PC-3 (cell line): Measurements from ENCODE around the gene NUP43. TPM values are rescaled to one million over a fixed set of nuclear protein-coding genes. Genes with fewer than 3 reads are reported as not detected.

Experiments
- ATAC-seq: fragments of 200-7000 bp; cut with Tn5 transposase; 2 replicates; pipeline ENCODE4 v1.9.1; 2020; ENCODE audit warnings: mild to moderate bottlenecking, moderate library complexity
- BruUV-seq: library from RNA; stranded (reverse); fragments of 400-500 nt; replicated peaks from 2 replicates; lab custom pipeline; 2021; lab: Mats Ljungman, UMichigan
- CTCF ChIA-PET: fragments of 300-600 bp; sonication (Branson Sonifier 250); formaldehyde crosslinking; loops from one replicate; lab custom pipeline; 2022; ENCODE audit warnings: antibody characterized with exemption; lab: Charles Lee
- POLR2A ChIA-PET: fragments of 300-600 bp; sonication (Branson Sonifier 250); formaldehyde crosslinking; loops from one replicate; lab custom pipeline; 2022; ENCODE audit warnings: antibody characterized with exemption; ENCODE audit not compliant: unreplicated experiment; lab: Charles Lee
- DNase-seq: peaks from one replicate; pipeline ENCODE4 v3.0.0-alpha.2; 2015
- H2AFZ ChIP-seq: fragments of 300-600 bp; sonication (generic); 2 replicates; pipeline ENCODE4 v1.6.0; 2016; ENCODE audit warnings: antibody characterized with exemption, low read length
- H3F3A ChIP-seq: fragments of 300-600 bp; sonication (generic); one replicate; pipeline ENCODE4 v1.6.0; 2017; ENCODE audit warnings: antibody characterized with exemption, low read length, control low read depth, mild to moderate bottlenecking; ENCODE audit not compliant: unreplicated experiment
- H3K27ac ChIP-seq: fragments of 300-600 bp; sonication (generic); 2 replicates; pipeline ENCODE4 v1.5.1; 2016; ENCODE audit warnings: mild to moderate bottlenecking, low read length
- H3K27me3 ChIP-seq: fragments of 300-600 bp; sonication (generic); 2 replicates; pipeline ENCODE4 v1.6.1; 2016; ENCODE audit warnings: low read length, mixed read lengths
- H3K36me3 ChIP-seq: fragments of 300-600 bp; sonication (generic); 2 replicates; pipeline ENCODE4 v1.6.1; 2016; ENCODE audit warnings: low read depth, mixed run types, low read length, mixed read lengths
- H3K4me1 ChIP-seq: fragments of 300-600 bp; sonication (generic); 2 replicates; pipeline ENCODE4 v1.5.1; 2016; ENCODE audit warnings: low read length; ENCODE audit not compliant: insufficient read depth
- H3K4me2 ChIP-seq: fragments of 300-600 bp; sonication (generic); 2 replicates; pipeline ENCODE4 v1.6.0; 2016; ENCODE audit warnings: low read length
- H3K4me3 ChIP-seq: fragments of 300-600 bp; sonication (generic); 2 replicates; pipeline ENCODE4 v1.5.1; 2016; ENCODE audit warnings: mild to moderate bottlenecking, low read length, mixed read lengths
- H3K79me2 ChIP-seq: fragments of 300-600 bp; sonication (generic); 2 replicates; pipeline ENCODE4 v1.6.1; 2017; ENCODE audit warnings: low read length, mixed read lengths
- H3K9ac ChIP-seq: fragments of 300-600 bp; sonication (generic); 2 replicates; pipeline ENCODE4 v1.6.0; 2016; ENCODE audit warnings: mild to moderate bottlenecking, low read length
- H3K9me2 ChIP-seq: fragments of 300-600 bp; sonication (generic); replicated peaks from 2 replicates; pipeline ENCODE4 v1.6.1; 2016; ENCODE audit warnings: mixed run types, low read length, mixed read lengths
- H3K9me3 ChIP-seq: fragments of 300-600 bp; sonication (generic); 2 replicates; pipeline ENCODE4 v1.6.1; 2016; ENCODE audit warnings: low read length, mixed read lengths
- H4K20me1 ChIP-seq: fragments of 300-600 bp; sonication (generic); 2 replicates; pipeline ENCODE4 v1.6.1; 2016; ENCODE audit warnings: low read length, mixed read lengths
- EZH2 ChIP-seq: fragments of 300-600 bp; sonication (generic); IDR thresholded peaks from one replicate; pipeline ENCODE4 v1.6.1; 2017; ENCODE audit warnings: antibody characterized with exemption, mild to moderate bottlenecking, low read length; ENCODE audit not compliant: unreplicated experiment
- EZH2phosphoT487 ChIP-seq: fragments of 300-600 bp; sonication (generic); IDR thresholded peaks from 2 replicates; pipeline ENCODE4 v1.6.1; 2018; ENCODE audit warnings: mild to moderate bottlenecking, antibody characterized with exemption, low read length, borderline replicate concordance
- intact Hi-C: fragments of 100-400 bp; cut with micrococcal nuclease; formaldehyde crosslinking; loops from 2 replicates; pipeline ENCODE4 v1.9.0; 2023
- total RNA-seq: library from RNA; depleted of rRNA; stranded (reverse); fragments of >200 nt; gene quantifications from 2 replicates; pipeline ENCODE4 v1.2.3, GENCODE V29; 2014
- TF ChIP-seq, protein P1 (sequence below): fragments of 300-600 bp; sonication (generic); conservative IDR thresholded peaks from 2 replicates; pipeline ENCODE4 v1.5.1; 2017; ENCODE audit warnings: antibody characterized with exemption, low read depth, mild to moderate bottlenecking, low read length

NUP43 gene
- total RNA-seq, 1 experiment from 2014 or later, result 25.5 TPM

DNA sequence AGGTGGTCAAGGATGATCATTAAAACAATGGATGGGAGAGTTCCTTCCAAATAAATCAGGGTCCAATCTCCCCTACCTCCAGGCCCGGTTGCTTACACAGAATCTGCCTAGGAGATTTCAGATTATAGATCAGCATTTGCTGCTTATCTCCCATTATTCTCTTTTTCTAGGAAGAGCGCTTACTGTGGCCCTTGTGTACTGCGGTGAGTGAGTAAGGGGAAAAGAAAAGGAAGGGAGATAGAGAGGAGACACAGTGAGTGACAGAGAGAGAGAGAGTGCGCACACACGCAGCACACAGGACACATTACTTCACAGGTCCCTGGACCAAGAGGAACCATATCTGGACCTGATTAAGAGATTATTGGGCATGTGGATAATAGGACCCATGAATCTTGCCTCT, 34.6 kb downstream of the NUP43 start:
- H3K9me2 ChIP-seq, result no peaks in the 10 kb centered on the region
- no peak overlapping the region for H3K27ac ChIP-seq
- DNase-seq, result no peak
- no peak overlapping the region for H3K9ac ChIP-seq
- no peaks in the 10 kb centered on the region for H3K36me3 ChIP-seq
- H2AFZ ChIP-seq, result no peak overlapping the region
- no peaks in the 10 kb centered on the region for H3F3A ChIP-seq
- intact Hi-C loops, result no loop called here
- no TSS peak for BruUV-seq
- no peak overlapping the region for H3K4me2 ChIP-seq
- peaks cover 18% of the 10 kb centered on the region; the same call in 1 of the 2 replicates for H4K20me1 ChIP-seq
- ChIA-PET POLR2A (no interaction called here), CTCF (no interaction called here)
- no peaks in the 10 kb centered on the region for H3K27me3 ChIP-seq
- H3K9me3 ChIP-seq, result no peaks in the 10 kb centered on the region
- peaks cover 98% of the 10 kb centered on the region for H3K79me2 ChIP-seq
- H3K4me1 ChIP-seq, result peaks cover 13% of the 10 kb centered on the region
- no peak for ATAC-seq
- no peak overlapping the region for H3K4me3 ChIP-seq
- TF ChIP-seq, protein P1, sequence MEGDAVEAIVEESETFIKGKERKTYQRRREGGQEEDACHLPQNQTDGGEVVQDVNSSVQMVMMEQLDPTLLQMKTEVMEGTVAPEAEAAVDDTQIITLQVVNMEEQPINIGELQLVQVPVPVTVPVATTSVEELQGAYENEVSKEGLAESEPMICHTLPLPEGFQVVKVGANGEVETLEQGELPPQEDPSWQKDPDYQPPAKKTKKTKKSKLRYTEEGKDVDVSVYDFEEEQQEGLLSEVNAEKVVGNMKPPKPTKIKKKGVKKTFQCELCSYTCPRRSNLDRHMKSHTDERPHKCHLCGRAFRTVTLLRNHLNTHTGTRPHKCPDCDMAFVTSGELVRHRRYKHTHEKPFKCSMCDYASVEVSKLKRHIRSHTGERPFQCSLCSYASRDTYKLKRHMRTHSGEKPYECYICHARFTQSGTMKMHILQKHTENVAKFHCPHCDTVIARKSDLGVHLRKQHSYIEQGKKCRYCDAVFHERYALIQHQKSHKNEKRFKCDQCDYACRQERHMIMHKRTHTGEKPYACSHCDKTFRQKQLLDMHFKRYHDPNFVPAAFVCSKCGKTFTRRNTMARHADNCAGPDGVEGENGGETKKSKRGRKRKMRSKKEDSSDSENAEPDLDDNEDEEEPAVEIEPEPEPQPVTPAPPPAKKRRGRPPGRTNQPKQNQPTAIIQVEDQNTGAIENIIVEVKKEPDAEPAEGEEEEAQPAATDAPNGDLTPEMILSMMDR, result no peak
- TF ChIP-seq EZH2phosphoT487, result no peak
- no peak for TF ChIP-seq EZH2

DNA sequence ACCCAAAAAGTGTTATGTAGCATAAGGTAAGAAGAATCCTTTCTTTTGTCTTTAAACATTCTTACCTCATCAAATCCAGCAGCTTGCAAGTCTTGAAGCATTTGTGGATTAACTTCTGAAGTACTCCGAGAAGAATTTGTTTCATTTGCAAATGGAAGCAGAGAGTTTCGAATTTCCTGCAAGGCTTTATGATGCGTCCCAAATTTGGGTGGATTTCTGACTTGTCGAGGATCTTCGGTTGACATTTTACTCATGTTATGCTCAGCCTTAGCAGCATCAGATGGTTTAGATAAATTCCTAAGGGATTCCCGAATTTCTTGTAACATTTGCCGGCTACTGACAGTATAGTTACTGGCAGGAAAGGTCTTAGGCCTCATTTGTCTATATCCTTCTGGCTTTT, 44.6 kb downstream of the NUP43 start:
- ChIA-PET CTCF (no interaction called here), POLR2A (no interaction called here)
- TF ChIP-seq EZH2phosphoT487, result no peak
- TF ChIP-seq, protein P1, result no peak
- TF ChIP-seq EZH2, result no peak
- Histone ChIP-seq H3K79me2 (peaks cover 79% of the 10 kb centered on the region), H4K20me1 (0 out of 2 replicates have a peak, but pooled peaks cover 3% of the 10 kb centered on the region), H3K4me3 (no peak overlapping the region), H3K4me1 (no peaks in the 10 kb centered on the region), H3K9me2 (no peaks in the 10 kb centered on the region), H3K27ac (no peak overlapping the region), H3K9me3 (no peaks in the 10 kb centered on the region), H3K4me2 (no peak overlapping the region), H3K9ac (no peak overlapping the region), H2AFZ (no peak overlapping the region), H3F3A (no peaks in the 10 kb centered on the region), H3K36me3 (no peaks in the 10 kb centered on the region; the same call in 1 of the 2 replicates), H3K27me3 (no peaks in the 10 kb centered on the region)
- ATAC-seq (no peak), DNase-seq (no peak)
- intact Hi-C loops, result no loop called here
- no TSS peak for BruUV-seq

DNA sequence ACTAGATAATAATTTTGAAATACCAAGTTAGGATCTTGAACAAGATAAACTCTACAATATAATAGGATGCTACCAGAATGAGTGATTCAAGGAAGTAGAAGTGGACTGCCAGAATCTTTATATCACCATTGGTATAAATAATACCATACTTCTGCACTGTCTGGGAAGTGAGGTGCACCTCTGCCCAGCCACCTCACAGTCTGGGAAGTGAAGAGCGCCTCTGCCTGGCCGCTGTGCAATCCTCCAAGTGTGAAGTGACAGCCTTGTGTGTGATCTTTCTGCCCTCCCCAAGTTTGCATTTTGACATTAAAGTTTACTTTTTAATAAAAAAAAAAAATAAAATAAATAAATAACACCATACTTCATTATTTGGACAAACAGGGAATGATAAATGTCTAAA, 47.2 kb downstream of the NUP43 start:
- Histone ChIP-seq H4K20me1 (no peaks in the 10 kb centered on the region), H3K4me2 (no peak overlapping the region), H3K9ac (no peak overlapping the region), H3K4me1 (no peaks in the 10 kb centered on the region), H3K9me3 (no peaks in the 10 kb centered on the region), H3K4me3 (no peak overlapping the region), H3K9me2 (no peaks in the 10 kb centered on the region), H3K36me3 (peaks cover 5% of the 10 kb centered on the region; the same call in 1 of the 2 replicates), H3K79me2 (peaks cover 64% of the 10 kb centered on the region), H3F3A (no peaks in the 10 kb centered on the region), H3K27me3 (no peaks in the 10 kb centered on the region), H3K27ac (no peak overlapping the region), H2AFZ (no peak overlapping the region)
- TF ChIP-seq, protein P1, result no peak
- TF ChIP-seq EZH2phosphoT487 (no peak), EZH2 (no peak)
- no peak for ATAC-seq
- DNase-seq, result no peak
- CTCF ChIA-PET, result no interaction called here
- POLR2A ChIA-PET, result no interaction called here
- intact Hi-C loops, result no loop called here
- BruUV-seq, result no TSS peak
